Activated CD4-positive, alpha-beta memory T cell treated with anti-CD3 and anti-CD28 coated beads, Interleukin-2, amount 10 ng/mL, durations not matched to agents 7 days and 5 days (primary cell): ENCODE results near the gene TSSK3. TPM values are rescaled to one million over a fixed set of nuclear protein-coding genes. Genes with fewer than 3 reads are reported as not detected.

ENCODE experiments used
- CTCF ChIA-PET: fragments of 350-600 bp; sonication (Branson Sonifier 250); formaldehyde crosslinking; loops from one replicate; lab custom pipeline; 2021; ENCODE audit warnings: antibody characterized with exemption, inconsistent platforms; lab: Charles Lee
- POLR2A ChIA-PET: fragments of 350-600 bp; sonication (Branson Sonifier 250); formaldehyde crosslinking; loops from one replicate; lab custom pipeline; 2021; ENCODE audit warnings: antibody characterized with exemption; lab: Charles Lee
- DNase-seq: peaks from one replicate; pipeline ENCODE4 v3.0.0-alpha.2; 2020
- H3K27ac Mint-ChIP-seq: one replicate; pipeline ENCODE4 v1.8.0; 2021; ENCODE audit warnings: mild to moderate bottlenecking, mixed read lengths
- H3K27me3 Mint-ChIP-seq: one replicate; pipeline ENCODE4 v1.8.0; 2021; ENCODE audit warnings: mixed read lengths
- H3K36me3 Mint-ChIP-seq: one replicate; pipeline ENCODE4 v1.8.0; 2021; ENCODE audit warnings: low read depth, mixed read lengths
- H3K4me1 Mint-ChIP-seq: one replicate; pipeline ENCODE4 v1.8.0; 2021; ENCODE audit warnings: mixed read lengths
- H3K4me3 Mint-ChIP-seq: one replicate; pipeline ENCODE4 v1.8.0; 2021; ENCODE audit warnings: mild to moderate bottlenecking, mixed read lengths
- H3K9me3 Mint-ChIP-seq: one replicate; pipeline ENCODE4 v1.8.0; 2021; ENCODE audit warnings: mixed read lengths
- total RNA-seq, 2 experiments: library from RNA; stranded (reverse); gene quantifications; one replicate each; pipeline ENCODE4 v1.2.3, GENCODE V29; 2021

The TSSK3 gene
- total RNA-seq, 2 experiments from 2014 or later, result 0.70 to 1.0 TPM

- no peaks in the 10 kb centered on the region for H3K9me3 Mint-ChIP-seq
- peaks cover 37% of the 10 kb centered on the region for H3K4me1 Mint-ChIP-seq
- no peak for DNase-seq
- no peak overlapping the region for H3K4me3 Mint-ChIP-seq
- no peaks in the 10 kb centered on the region for H3K36me3 Mint-ChIP-seq
- POLR2A ChIA-PET, result no interaction called here
- peaks cover 17% of the 10 kb centered on the region for H3K27me3 Mint-ChIP-seq
- CTCF ChIA-PET, result interaction anchor here (0.6 to 2.0 kb wide), 2 partner anchors 9 to 126 kb away, joined by 3 to 7 read pairs; no protein-coding TSS in a partner anchor
- H3K27ac Mint-ChIP-seq, result no peak overlapping the region
Measured at GRCh38 chr1:32341971-32342370, 20.4 kb upstream of the TSSK3 start.

- Mint-ChIP-seq H3K9me3 (no peaks in the 10 kb centered on the region), H3K36me3 (no peaks in the 10 kb centered on the region), H3K27ac (no peak overlapping the region), H3K4me1 (peaks cover 30% of the 10 kb centered on the region), H3K27me3 (peaks cover 17% of the 10 kb centered on the region), H3K4me3 (no peak overlapping the region)
- no peak for DNase-seq
- CTCF ChIA-PET, result interaction anchor here (0.6 kb wide), 1 partner anchor 275 kb away, joined by 4 read pairs; no protein-coding TSS in a partner anchor
- POLR2A ChIA-PET, result no interaction called here
Measured at GRCh38 chr1:32342704-32343103, 19.6 kb upstream of the TSSK3 start.

GRCh38 chr1:32345289-32345827 lies 17.0 kb upstream of the TSSK3 start:
- ChIA-PET CTCF (interaction anchor here (0.9 to 1.6 kb wide), 2 partner anchors 9 to 129 kb away, joined by 3 to 4 read pairs; partner anchors contain the start of gene MARCKSL1), POLR2A (interaction anchor here (0.7 to 5.8 kb wide), 3 partner anchors 8 to 122 kb away, joined by 3 to 34 read pairs (median 3); partner anchors contain the start of gene MARCKSL1)
- no peak overlapping the region for H3K4me3 Mint-ChIP-seq
- H3K36me3 Mint-ChIP-seq, result no peaks in the 10 kb centered on the region
- H3K4me1 Mint-ChIP-seq, result peaks cover 43% of the 10 kb centered on the region
- no peak for DNase-seq
- no peak overlapping the region for H3K27ac Mint-ChIP-seq
- no peaks in the 10 kb centered on the region for H3K9me3 Mint-ChIP-seq
- H3K27me3 Mint-ChIP-seq, result peaks cover 11% of the 10 kb centered on the region

GRCh38 chr1:32346532-32347157 lies 15.7 kb upstream of the TSSK3 start:
- peaks cover 11% of the 10 kb centered on the region for H3K27me3 Mint-ChIP-seq
- no peak for DNase-seq
- no peaks in the 10 kb centered on the region for H3K36me3 Mint-ChIP-seq
- H3K9me3 Mint-ChIP-seq, result peaks cover 3% of the 10 kb centered on the region
- ChIA-PET POLR2A (interaction anchor here (5.8 kb wide), 1 partner anchor 10 kb away, joined by 34 read pairs; the partner anchor contains the start of gene MARCKSL1), CTCF (no interaction called here)
- H3K4me3 Mint-ChIP-seq, result no peak overlapping the region
- no peak overlapping the region for H3K27ac Mint-ChIP-seq
- peaks cover 50% of the 10 kb centered on the region for H3K4me1 Mint-ChIP-seq

- ChIA-PET POLR2A (interaction anchor here (1.1 to 5.8 kb wide), 4 partner anchors 13 to 126 kb away, joined by 3 to 34 read pairs (median 14); partner anchors contain the start of gene MARCKSL1), CTCF (interaction anchor here (1.3 kb wide), 1 partner anchor 13 kb away, joined by 3 read pairs; the partner anchor contains the start of gene MARCKSL1)
- peak overlapping the region; percentile 31 for H3K27ac Mint-ChIP-seq
- no peaks in the 10 kb centered on the region for H3K36me3 Mint-ChIP-seq
- peaks cover 49% of the 10 kb centered on the region for H3K4me1 Mint-ChIP-seq
- peaks cover 3% of the 10 kb centered on the region for H3K9me3 Mint-ChIP-seq
- DNase-seq, result peak; percentile 22
- H3K27me3 Mint-ChIP-seq, result peaks cover 11% of the 10 kb centered on the region
- H3K4me3 Mint-ChIP-seq, result no peak overlapping the region
Measured at GRCh38 chr1:32349211-32349708, 13.1 kb upstream of the TSSK3 start.

- DNase-seq, result no peak
- H3K4me3 Mint-ChIP-seq, result peak overlapping the region; percentile 77
- H3K27me3 Mint-ChIP-seq, result peaks cover 11% of the 10 kb centered on the region
- H3K9me3 Mint-ChIP-seq, result peaks cover 3% of the 10 kb centered on the region
- H3K4me1 Mint-ChIP-seq, result peaks cover 46% of the 10 kb centered on the region
- H3K27ac Mint-ChIP-seq, result peak overlapping the region; percentile 67
- ChIA-PET POLR2A (interaction anchor here (1.7 to 3.9 kb wide), 2 partner anchors 15 to 100 kb away, joined by 4 to 24 read pairs; partner anchors contain the start of genes LCK and MARCKSL1), CTCF (interaction anchor here (0.6 to 1.9 kb wide), 6 partner anchors 9 to 277 kb away, joined by 3 to 16 read pairs (median 4); partner anchors contain the start of gene MARCKSL1)
- H3K36me3 Mint-ChIP-seq, result no peaks in the 10 kb centered on the region
Measured at GRCh38 chr1:32350785-32351398, 11.4 kb upstream of the TSSK3 start.

GRCh38 chr1:32351399-32352238 lies 10.7 kb upstream of the TSSK3 start:
- peak; percentile 93 for DNase-seq
- peaks cover 45% of the 10 kb centered on the region for H3K4me1 Mint-ChIP-seq
- CTCF ChIA-PET, result interaction anchor here (0.8 to 1.9 kb wide), 5 partner anchors 10 to 111 kb away, joined by 3 to 16 read pairs (median 4); partner anchors contain the start of gene MARCKSL1
- POLR2A ChIA-PET, result interaction anchor here (1.0 to 3.9 kb wide), 4 partner anchors 16 to 101 kb away, joined by 3 to 24 read pairs (median 4); partner anchors contain the start of genes BSDC1, LCK and MARCKSL1
- peak overlapping the region; percentile 67 for H3K27ac Mint-ChIP-seq
- H3K36me3 Mint-ChIP-seq, result no peaks in the 10 kb centered on the region
- H3K4me3 Mint-ChIP-seq, result peak overlapping the region; percentile 77
- peaks cover 5% of the 10 kb centered on the region for H3K27me3 Mint-ChIP-seq
- H3K9me3 Mint-ChIP-seq, result peaks cover 3% of the 10 kb centered on the region

GRCh38 chr1:32352239-32352745 lies 10.0 kb upstream of the TSSK3 start:
- Mint-ChIP-seq H3K4me1 (peaks cover 42% of the 10 kb centered on the region), H3K27ac (no peak overlapping the region), H3K4me3 (peak overlapping the region; percentile 46), H3K36me3 (no peaks in the 10 kb centered on the region), H3K9me3 (peaks cover 3% of the 10 kb centered on the region), H3K27me3 (peaks cover 3% of the 10 kb centered on the region)
- CTCF ChIA-PET, result interaction anchor here (1.0 to 1.2 kb wide), 3 partner anchors 16 to 104 kb away, joined by 3 to 4 read pairs (median 3); partner anchors contain the start of gene MARCKSL1
- POLR2A ChIA-PET, result interaction anchor here (0.8 to 3.9 kb wide), 9 partner anchors 7 to 171 kb away, joined by 3 to 24 read pairs (median 4); partner anchors contain the start of genes BSDC1, LCK and MARCKSL1
- DNase-seq, result no peak

- ChIA-PET CTCF (interaction anchor here (1.0 to 1.2 kb wide), 3 partner anchors 17 to 104 kb away, joined by 3 to 4 read pairs (median 3); partner anchors contain the start of gene MARCKSL1), POLR2A (interaction anchor here (0.8 to 3.9 kb wide), 9 partner anchors 8 to 172 kb away, joined by 3 to 24 read pairs (median 3); partner anchors contain the start of genes BSDC1 and MARCKSL1)
- Mint-ChIP-seq H3K27me3 (peaks cover 3% of the 10 kb centered on the region), H3K4me3 (no peak overlapping the region), H3K36me3 (no peaks in the 10 kb centered on the region), H3K9me3 (peaks cover 3% of the 10 kb centered on the region), H3K4me1 (peaks cover 42% of the 10 kb centered on the region), H3K27ac (no peak overlapping the region)
- no peak for DNase-seq
Measured at GRCh38 chr1:32352831-32353383, 9.4 kb upstream of the TSSK3 start.

- no peak for DNase-seq
- Mint-ChIP-seq H3K27me3 (peaks cover 3% of the 10 kb centered on the region), H3K27ac (no peak overlapping the region), H3K36me3 (no peaks in the 10 kb centered on the region), H3K4me1 (peaks cover 37% of the 10 kb centered on the region), H3K9me3 (peaks cover 3% of the 10 kb centered on the region), H3K4me3 (no peak overlapping the region)
- ChIA-PET POLR2A (interaction anchor here (0.9 to 3.9 kb wide), 5 partner anchors 9 to 103 kb away, joined by 3 to 24 read pairs (median 3); partner anchors contain the start of gene MARCKSL1), CTCF (interaction anchor here (0.9 to 1.2 kb wide), 2 partner anchors 18 to 34 kb away, joined by 3 to 5 read pairs; no protein-coding TSS in a partner anchor)
Measured at GRCh38 chr1:32353431-32353830, 8.9 kb upstream of the TSSK3 start.
